Measurements from ENCODE around the gene FBXO9.

Gene FBXO9

DNA sequence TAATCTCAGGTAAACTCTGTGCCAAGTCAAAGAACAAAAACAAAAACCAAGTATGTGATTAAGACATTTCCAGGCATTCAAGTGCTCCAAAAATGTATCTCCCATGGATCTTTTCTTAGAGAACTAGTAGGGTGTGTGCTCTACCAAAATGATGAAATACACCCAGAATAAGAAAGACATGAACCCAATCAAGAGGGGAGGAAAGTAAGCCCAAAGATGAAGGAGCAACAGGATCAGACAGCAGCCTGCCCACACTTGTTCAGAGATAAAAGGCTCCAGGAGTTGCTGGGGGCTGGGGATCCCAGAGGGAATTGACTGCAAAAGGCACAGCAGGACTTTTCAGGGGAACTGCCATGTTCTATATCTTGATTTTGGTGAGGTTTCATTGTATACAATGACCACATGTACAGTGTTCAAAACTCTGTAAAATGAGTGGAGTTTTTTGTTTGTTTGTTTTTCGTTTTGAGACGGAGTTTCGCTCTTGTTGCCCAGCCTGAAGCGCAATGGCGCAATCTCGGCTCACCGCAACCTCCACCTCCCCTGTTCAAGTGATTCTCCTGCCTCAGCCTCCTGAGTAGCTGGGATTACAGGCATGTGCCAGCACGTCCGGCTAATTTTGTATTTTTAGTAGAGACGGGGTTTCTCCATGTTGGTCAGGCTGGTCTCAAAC, 59.1 kb downstream of the FBXO9 start:
- ChIA-PET CTCF (no interaction called here), POLR2A (no interaction called here)
- no peak overlapping the region for H3K4me3 ChIP-seq (ENCODE audit: low read depth, low read length)
- DNase-seq (ENCODE audit: low read depth, low spot score), result no peak
- TF ChIP-seq, protein P1, sequence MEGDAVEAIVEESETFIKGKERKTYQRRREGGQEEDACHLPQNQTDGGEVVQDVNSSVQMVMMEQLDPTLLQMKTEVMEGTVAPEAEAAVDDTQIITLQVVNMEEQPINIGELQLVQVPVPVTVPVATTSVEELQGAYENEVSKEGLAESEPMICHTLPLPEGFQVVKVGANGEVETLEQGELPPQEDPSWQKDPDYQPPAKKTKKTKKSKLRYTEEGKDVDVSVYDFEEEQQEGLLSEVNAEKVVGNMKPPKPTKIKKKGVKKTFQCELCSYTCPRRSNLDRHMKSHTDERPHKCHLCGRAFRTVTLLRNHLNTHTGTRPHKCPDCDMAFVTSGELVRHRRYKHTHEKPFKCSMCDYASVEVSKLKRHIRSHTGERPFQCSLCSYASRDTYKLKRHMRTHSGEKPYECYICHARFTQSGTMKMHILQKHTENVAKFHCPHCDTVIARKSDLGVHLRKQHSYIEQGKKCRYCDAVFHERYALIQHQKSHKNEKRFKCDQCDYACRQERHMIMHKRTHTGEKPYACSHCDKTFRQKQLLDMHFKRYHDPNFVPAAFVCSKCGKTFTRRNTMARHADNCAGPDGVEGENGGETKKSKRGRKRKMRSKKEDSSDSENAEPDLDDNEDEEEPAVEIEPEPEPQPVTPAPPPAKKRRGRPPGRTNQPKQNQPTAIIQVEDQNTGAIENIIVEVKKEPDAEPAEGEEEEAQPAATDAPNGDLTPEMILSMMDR (IDR thresholded peaks at IDR 0.05; ENCODE audit: insufficient read depth, low read length, missing control alignments), result no peak

DNA sequence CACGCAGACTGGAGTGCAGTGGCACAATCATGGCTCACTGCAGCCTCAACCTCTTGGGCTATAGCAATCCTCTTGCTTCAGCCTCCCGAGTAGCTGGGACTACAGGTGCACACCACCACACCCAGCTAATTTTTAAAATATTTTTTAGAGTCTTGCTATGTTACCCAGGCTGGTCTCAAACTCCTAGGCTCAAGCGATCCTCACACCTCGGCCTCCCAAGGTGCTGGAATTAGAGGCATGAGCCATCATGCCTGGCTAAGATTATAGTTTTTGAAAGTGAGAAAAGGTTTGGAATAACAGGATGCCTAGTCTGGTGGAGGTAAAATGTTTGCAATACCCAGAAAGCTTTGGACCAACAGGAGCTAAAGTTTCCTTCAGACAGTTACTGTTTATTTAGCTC, 60.1 kb downstream of the FBXO9 start:
- ChIA-PET POLR2A (no interaction called here), CTCF (interaction anchor here (1.0 to 1.2 kb wide), 2 partner anchors 21 to 47 kb away, joined by 3 read pairs; no protein-coding TSS in a partner anchor)
- no peak overlapping the region for H3K4me3 ChIP-seq (ENCODE audit: low read depth, low read length)
- TF ChIP-seq, protein P1 (IDR thresholded peaks at IDR 0.05; ENCODE audit: insufficient read depth, low read length, missing control alignments), result no peak
- DNase-seq (ENCODE audit: low read depth, low spot score), result no peak

DNA sequence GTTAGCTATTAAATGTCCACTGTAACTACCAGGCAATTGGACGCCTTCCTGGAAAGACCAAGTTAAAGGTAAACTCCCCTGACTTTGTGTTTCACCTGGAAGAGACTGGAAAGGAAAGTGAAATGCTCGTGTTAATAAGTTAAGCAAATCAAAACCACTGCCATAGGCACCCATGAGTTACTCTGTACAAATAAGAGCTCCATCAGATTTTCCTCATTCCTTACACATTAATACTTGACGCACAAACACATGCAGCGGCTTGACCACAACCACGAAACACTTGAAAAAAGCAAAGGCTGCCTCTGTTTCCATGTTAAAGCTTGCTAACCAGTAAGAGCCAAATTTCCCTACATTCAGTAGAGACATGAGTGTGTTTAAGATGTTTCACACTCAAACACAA, 63.6 kb downstream of the FBXO9 start:
- ChIA-PET POLR2A (no interaction called here), CTCF (interaction anchor here (1.0 kb wide), 1 partner anchor 9 kb away, joined by 3 read pairs; no protein-coding TSS in a partner anchor)
- DNase-seq (ENCODE audit: low read depth, low spot score), result no peak
- H3K4me3 ChIP-seq (ENCODE audit: low read depth, low read length), result no peak overlapping the region
- TF ChIP-seq, protein P1 (IDR thresholded peaks at IDR 0.05; ENCODE audit: insufficient read depth, low read length, missing control alignments), result no peak

DNA sequence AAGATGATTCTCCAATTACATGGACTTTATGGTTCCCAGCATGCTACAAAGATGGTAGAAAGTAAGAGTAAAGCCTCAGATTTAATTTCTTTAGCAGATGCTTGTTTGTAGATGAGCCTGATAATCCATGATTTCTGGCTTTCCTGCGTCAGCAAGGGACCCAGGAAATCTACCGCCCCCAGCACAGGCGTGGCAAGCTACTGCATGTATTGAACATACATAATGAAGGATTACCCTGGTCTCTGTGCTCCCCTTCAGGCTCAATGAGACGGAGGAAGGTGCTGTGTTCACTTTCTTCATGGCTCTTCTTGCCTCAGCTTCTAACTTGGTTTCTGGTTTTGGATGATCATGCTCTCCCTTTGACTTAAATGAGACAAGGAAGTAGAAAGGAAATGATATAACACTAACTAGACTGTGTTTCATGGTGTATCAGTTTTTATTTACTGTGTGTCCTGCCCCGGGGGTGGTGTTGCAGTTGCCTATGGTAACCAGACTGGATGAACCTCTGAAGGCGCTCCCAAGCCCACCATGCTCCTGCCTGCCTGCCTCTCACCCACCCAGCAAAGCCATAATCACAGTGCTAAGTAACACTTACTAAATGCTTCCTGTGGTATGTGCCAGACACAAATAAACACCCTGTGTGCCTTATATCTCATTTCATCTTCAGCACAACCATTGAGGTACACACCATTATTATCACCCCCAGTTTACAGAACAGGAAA, 65.5 kb downstream of the FBXO9 start:
- H3K4me3 ChIP-seq (ENCODE audit: low read depth, low read length), result no peak overlapping the region
- POLR2A ChIA-PET, result no interaction called here
- TF ChIP-seq, protein P1 (IDR thresholded peaks at IDR 0.05; ENCODE audit: insufficient read depth, low read length, missing control alignments), result no peak
- CTCF ChIA-PET, result no interaction called here
- DNase-seq (ENCODE audit: low read depth, low spot score), result no peak

DNA sequence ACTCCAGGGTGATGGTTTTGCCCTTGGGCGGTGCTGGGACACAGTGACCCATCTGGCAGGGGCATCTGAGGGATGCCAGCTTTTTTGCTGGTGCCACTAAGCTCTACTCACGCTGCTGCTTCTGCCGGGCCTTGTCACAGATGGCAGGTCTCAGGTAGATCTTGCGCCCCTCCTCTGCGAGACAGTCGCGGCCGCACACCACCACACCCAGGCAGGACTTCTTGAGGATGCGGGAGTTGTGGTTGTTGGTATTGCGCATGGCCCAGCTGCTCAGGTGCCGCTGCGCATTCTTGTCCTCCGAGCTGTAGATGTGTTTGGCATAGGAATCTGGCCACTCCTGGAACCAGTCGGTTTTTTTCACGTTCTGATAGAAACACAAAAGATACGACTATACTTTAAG, 68.8 kb downstream of the FBXO9 start:
- POLR2A ChIA-PET, result no interaction called here
- CTCF ChIA-PET, result no interaction called here
- no peak for DNase-seq (ENCODE audit: low read depth, low spot score)

More for the DNA sequence above, 68.8 kb downstream of the FBXO9 start:
- no peak overlapping the region for H3K4me3 ChIP-seq (ENCODE audit: low read depth, low read length)
- TF ChIP-seq, protein P1 (IDR thresholded peaks at IDR 0.05; ENCODE audit: insufficient read depth, low read length, missing control alignments), result no peak
